ENCODE results near the gene TBX15.

- TF ChIP-seq CTCF (IDR thresholded peaks at IDR 0.05; ENCODE audit: low read depth, low read length) (no peak), POLR2A (IDR thresholded peaks at IDR 0.05; ENCODE audit: extremely low read depth, insufficient read length) (no peak), MYC (IDR thresholded peaks at IDR 0.05; ENCODE audit: low read depth, low read length) (no peak), MAX (IDR thresholded peaks at IDR 0.05; ENCODE audit: low read depth, low read length) (no peak)
Measured at GRCh38 chr1:118970451-118970850, 17.7 kb downstream of the TBX15 start.
